Prostate gland (tissue), 2 donors: Measurements from ENCODE around the gene LSM4. TPM values are rescaled to one million over a fixed set of nuclear protein-coding genes. Genes with fewer than 3 reads are reported as not detected.

Source experiments
- DNase-seq: peaks from one replicate; pipeline ENCODE4 v3.0.0-alpha.2; 2019; ENCODE audit warnings: low spot score
- H3K27ac ChIP-seq, 2 donors: fragments of 200-600 bp; sonication (generic); 2 replicates each; pipeline ENCODE4 v1.5.1; 2017 to 2019
- H3K27me3 ChIP-seq: fragments of 200-600 bp; sonication (generic); replicated peaks from 2 replicates; pipeline ENCODE4 v1.5.1; 2019; ENCODE audit not compliant: insufficient read depth
- H3K36me3 ChIP-seq, 2 donors: fragments of 200-600 bp; sonication (generic); 1 replicate in 1 of 2; 2 replicates in 1 of 2; pipeline versions ENCODE4 v1.5.1 to v1.8.1; 2017 to 2019
- H3K4me1 ChIP-seq: fragments of 200-600 bp; sonication (generic); replicated peaks from 2 replicates; pipeline ENCODE4 v1.5.1; 2019
- H3K4me3 ChIP-seq, 2 donors: fragments of 200-600 bp; sonication (generic); 2 replicates each; pipeline ENCODE4 v1.5.1; 2017 to 2019
- H3K9me3 ChIP-seq: fragments of 200-600 bp; sonication (generic); 2 replicates; pipeline ENCODE4 v1.5.1; 2017
- CTCF ChIP-seq, 4 experiments: fragments of 200-600 bp in 2 of 4; fragments of 450-650 bp in 2 of 4; sonication (generic) in 2 of 4; IDR thresholded peaks; 1 replicate in 3 of 4; 2 replicates in 1 of 4; pipeline ENCODE4 v1.5.1; 2016 to 2019; ENCODE audit warnings: antibody characterized with exemption in 4 of 4, mild to moderate bottlenecking in 2 of 4, moderate library complexity in 2 of 4
- POLR2A ChIP-seq: fragments of 450-650 bp; IDR thresholded peaks from one replicate; pipeline ENCODE4 v1.6.1; 2016; ENCODE audit warnings: antibody characterized with exemption, mild to moderate bottlenecking
- POLR2AphosphoS5 ChIP-seq: sonication (generic); formaldehyde crosslinking; IDR thresholded peaks from one replicate; pipeline ENCODE4 v1.6.1; 2017; ENCODE audit warnings: antibody characterized with exemption
- WGBS: methylation state at CpG from one replicate; pipeline ENCODE4 v1.1.5; 2018; 5-methylcytosine and 5-hydroxymethylcytosine counted together
- intact Hi-C: fragments of 100-400 bp; cut with DNase I; formaldehyde crosslinking; loops from one replicate; pipeline ENCODE4 v1.14.2; 2022
- total RNA-seq, 2 donors: library from RNA; depleted of rRNA; stranded (reverse); fragments of >200 nt; gene quantifications; one replicate each; pipeline ENCODE4 v1.1.0, GENCODE V29; 2016

Gene LSM4
- total RNA-seq, 2 donors from 2014 or later, result 157 to 215 TPM

- Histone ChIP-seq H3K27ac (peak within 1 kb of the TSS; percentile 79 to 87), H3K27me3 (no peaks in the 10 kb centered on the region), H3K36me3 (no peaks in the 10 kb centered on the region), H3K4me1 (no peaks in the 10 kb centered on the region), H3K4me3 (peak within 1 kb of the TSS; percentile 87 to 98), H3K9me3 (no peaks in the 10 kb centered on the region)
- WGBS, result 9% methylated on average over 45 of the region's 69 CpGs
- intact Hi-C loops, result no loop called here
- peak; percentile 60 for DNase-seq
- no peak for TF ChIP-seq POLR2AphosphoS5
- peak; percentile 77 for TF ChIP-seq POLR2A
- TF ChIP-seq CTCF (IDR thresholded peaks at IDR 0.05), result peak in 2 of 4 experiments; percentile 19 to 28
Measured at GRCh38 chr19:18340190-18340989, 17.5 kb upstream of the LSM4 start, which contains the start of gene PGPEP1. TSS of gene PGPEP1 (plus strand) at chr19:18340598. CDS start at chr19:18340682, 84 bp downstream.

- Histone ChIP-seq H3K4me1 (no peaks in the 10 kb centered on the region), H3K36me3 (no peaks in the 10 kb centered on the region), H3K4me3 (peak overlapping the region; percentile 87 to 98), H3K27me3 (no peaks in the 10 kb centered on the region), H3K27ac (peak overlapping the region in 1 of 2 donors; percentile 79), H3K9me3 (no peaks in the 10 kb centered on the region)
- intact Hi-C loops, result no loop called here
- no peak for DNase-seq
- TF ChIP-seq POLR2A, result no peak
- no peak for TF ChIP-seq CTCF (IDR thresholded peaks at IDR 0.05)
- no peak for TF ChIP-seq POLR2AphosphoS5
- 53% methylated on average over 6 of the region's 6 CpGs for WGBS
Measured at GRCh38 chr19:18339723-18340122, 16.8 kb upstream of the LSM4 start.

- intact Hi-C loops, result no loop called here
- DNase-seq, result no peak
- TF ChIP-seq POLR2A (no peak), POLR2AphosphoS5 (no peak), CTCF (IDR thresholded peaks at IDR 0.05) (no peak)
- H3K9me3 ChIP-seq, result no peaks in the 10 kb centered on the region
- no peaks in the 10 kb centered on the region for H3K27me3 ChIP-seq
- no peaks in the 10 kb centered on the region for H3K4me1 ChIP-seq
- no peak overlapping the region for H3K27ac ChIP-seq
- no peak overlapping the region for H3K4me3 ChIP-seq
- no peaks in the 10 kb centered on the region for H3K36me3 ChIP-seq
- WGBS, result 79% methylated on average over 9 of the region's 9 CpGs
Measured at GRCh38 chr19:18338541-18338940, 15.7 kb upstream of the LSM4 start.

GRCh38 chr19:18336121-18336520 lies 13.2 kb upstream of the LSM4 start:
- H3K27ac ChIP-seq, result no peak overlapping the region
- H3K4me3 ChIP-seq, result no peak overlapping the region
- no peaks in the 10 kb centered on the region for H3K4me1 ChIP-seq
- TF ChIP-seq POLR2AphosphoS5, result no peak
- no peak for TF ChIP-seq CTCF (IDR thresholded peaks at IDR 0.05)
- TF ChIP-seq POLR2A, result no peak
- H3K9me3 ChIP-seq, result no peaks in the 10 kb centered on the region
- H3K27me3 ChIP-seq, result no peaks in the 10 kb centered on the region
- no peaks in the 10 kb centered on the region for H3K36me3 ChIP-seq
- no peak for DNase-seq
- intact Hi-C loops, result no loop called here
- WGBS, result 60% methylated on average over 7 of the region's 7 CpGs

GRCh38 chr19:18333680-18334079 lies 10.8 kb upstream of the LSM4 start:
- DNase-seq, result no peak
- no peak for TF ChIP-seq POLR2A
- TF ChIP-seq CTCF (IDR thresholded peaks at IDR 0.05), result no peak
- TF ChIP-seq POLR2AphosphoS5, result no peak
- Histone ChIP-seq H3K36me3 (no peaks in the 10 kb centered on the region), H3K4me1 (no peaks in the 10 kb centered on the region), H3K4me3 (no peak overlapping the region), H3K27me3 (no peaks in the 10 kb centered on the region), H3K27ac (no peak overlapping the region), H3K9me3 (no peaks in the 10 kb centered on the region)
- intact Hi-C loops, result no loop called here
- WGBS, result 73% methylated on average over 6 of the region's 6 CpGs
